ENCODE results near the gene DACT2. TPM values are rescaled to one million over a fixed set of nuclear protein-coding genes. Genes with fewer than 3 reads are reported as not detected.
A peak's percentile ranks its signal among the peaks of the same experiment; 100 is the strongest.

The DACT2 gene
- total RNA-seq, 3 donors from 2014 or later (not counting 1 experiment from before 2014, with no cell fraction given): not detected

- Mint-ChIP-seq H3K4me1 (peaks cover 14 to 23% of the 10 kb centered on the region in 2 donors), H3K27ac (no peak overlapping the region), H3K4me3 (no peak overlapping the region), H3K36me3 (no peaks in the 10 kb centered on the region), H3K27me3 (ENCODE audit: low read depth in 2 of 2) (peaks cover 17 to 25% of the 10 kb centered on the region in 2 donors), H3K9me3 (no peaks in the 10 kb centered on the region)
- no peaks in the 10 kb centered on the region for H3K36me3 ChIP-seq (ENCODE audit: control insufficient read depth, insufficient read depth, low read length)
- H3K4me1 ChIP-seq (ENCODE audit: control insufficient read depth, insufficient read depth, low read length): peaks cover 5% of the 10 kb centered on the region
- no peak overlapping the region for H3K27ac ChIP-seq (ENCODE audit: low read length)
- H3K4me3 ChIP-seq (ENCODE audit: low read length): no peak overlapping the region
- H3K9me3 ChIP-seq (ENCODE audit: control insufficient read depth, insufficient read depth, low read length): no peaks in the 10 kb centered on the region
- no peak for TF ChIP-seq CTCF (IDR thresholded peaks at IDR 0.05)
- 7% methylated on average over 15 of the region's 15 CpGs for WGBS (ENCODE audit: insufficient coverage)
- no peaks in the 10 kb centered on the region for H3K27me3 ChIP-seq (ENCODE audit: control insufficient read depth, insufficient read depth, low read length)
- no peak for DNase-seq
- ATAC-seq: peak in 1 of 3 donors; percentile 57
- intact Hi-C loops (cut with micrococcal nuclease): no loop called here
These were observed 47.7 kb upstream of the DACT2 start for GRCh38 chr6:168367285-168367751.

- no peak overlapping the region for H3K4me3 ChIP-seq (ENCODE audit: low read length)
- H3K4me1 Mint-ChIP-seq: peaks cover 14 to 23% of the 10 kb centered on the region in 2 donors
- no peak overlapping the region for H3K27ac Mint-ChIP-seq
- H3K27me3 ChIP-seq (ENCODE audit: control insufficient read depth, insufficient read depth, low read length): no peaks in the 10 kb centered on the region
- peaks cover 20 to 28% of the 10 kb centered on the region in 2 donors for H3K27me3 Mint-ChIP-seq (ENCODE audit: low read depth in 2 of 2)
- no peaks in the 10 kb centered on the region for H3K9me3 Mint-ChIP-seq
- intact Hi-C loops (cut with micrococcal nuclease): no loop called here
- H3K27ac ChIP-seq (ENCODE audit: low read length): no peak overlapping the region
- no peaks in the 10 kb centered on the region for H3K36me3 ChIP-seq (ENCODE audit: control insufficient read depth, insufficient read depth, low read length)
- no peak for ATAC-seq
- DNase-seq: no peak
- no peaks in the 10 kb centered on the region for H3K9me3 ChIP-seq (ENCODE audit: control insufficient read depth, insufficient read depth, low read length)
- 82% methylated on average over 8 of the region's 9 CpGs for WGBS (ENCODE audit: insufficient coverage)
- H3K36me3 Mint-ChIP-seq: no peaks in the 10 kb centered on the region
- H3K4me1 ChIP-seq (ENCODE audit: control insufficient read depth, insufficient read depth, low read length): peaks cover 5% of the 10 kb centered on the region
- TF ChIP-seq CTCF (IDR thresholded peaks at IDR 0.05): no peak
- no peak overlapping the region for H3K4me3 Mint-ChIP-seq
These were observed 46.9 kb upstream of the DACT2 start for GRCh38 chr6:168366473-168366872.

GRCh38 chr6:168365422-168366165 is 46.0 kb upstream of the DACT2 start:
- Histone ChIP-seq H3K4me3 (ENCODE audit: low read length) (no peak overlapping the region), H3K9me3 (ENCODE audit: control insufficient read depth, insufficient read depth, low read length) (no peaks in the 10 kb centered on the region), H3K27me3 (ENCODE audit: control insufficient read depth, insufficient read depth, low read length) (no peaks in the 10 kb centered on the region), H3K36me3 (ENCODE audit: control insufficient read depth, insufficient read depth, low read length) (no peaks in the 10 kb centered on the region), H3K27ac (ENCODE audit: low read length) (no peak overlapping the region), H3K4me1 (ENCODE audit: control insufficient read depth, insufficient read depth, low read length) (peaks cover 5% of the 10 kb centered on the region)
- Mint-ChIP-seq H3K4me3 (no peak overlapping the region), H3K9me3 (no peaks in the 10 kb centered on the region), H3K36me3 (no peaks in the 10 kb centered on the region), H3K4me1 (peaks cover 14 to 23% of the 10 kb centered on the region in 2 donors), H3K27me3 (ENCODE audit: low read depth in 2 of 2) (peaks cover 22 to 36% of the 10 kb centered on the region in 2 donors), H3K27ac (no peak overlapping the region)
- ATAC-seq: no peak
- intact Hi-C loops (cut with micrococcal nuclease): no loop called here
- 93% methylated on average over 24 of the region's 24 CpGs for WGBS (ENCODE audit: insufficient coverage)
- no peak for DNase-seq
- TF ChIP-seq CTCF (IDR thresholded peaks at IDR 0.05): no peak
